Measurements from ENCODE around the gene LRP8. TPM values are rescaled to one million over a fixed set of nuclear protein-coding genes. Genes with fewer than 3 reads are reported as not detected.

LRP8 gene
- total RNA-seq, 1 donor from 2014 or later, result 12.8 TPM

- Mint-ChIP-seq H3K4me1 (ENCODE audit: low read depth, unreplicated experiment) (peaks cover 4% of the 10 kb centered on the region), H3K27me3 (ENCODE audit: low read depth, unreplicated experiment) (peaks cover 2% of the 10 kb centered on the region), H3K27ac (ENCODE audit: unreplicated experiment) (no peak overlapping the region), H3K9me3 (ENCODE audit: unreplicated experiment) (no peaks in the 10 kb centered on the region), H3K36me3 (ENCODE audit: low read depth, unreplicated experiment) (peaks cover 9% of the 10 kb centered on the region), H3K4me3 (ENCODE audit: unreplicated experiment) (no peak overlapping the region)
- H2AFZ ChIP-seq (ENCODE audit: low read depth, low read length), result no peak overlapping the region
- H3K27ac ChIP-seq (ENCODE audit: low read depth, low read length), result no peak overlapping the region
- TF ChIP-seq, protein P1, sequence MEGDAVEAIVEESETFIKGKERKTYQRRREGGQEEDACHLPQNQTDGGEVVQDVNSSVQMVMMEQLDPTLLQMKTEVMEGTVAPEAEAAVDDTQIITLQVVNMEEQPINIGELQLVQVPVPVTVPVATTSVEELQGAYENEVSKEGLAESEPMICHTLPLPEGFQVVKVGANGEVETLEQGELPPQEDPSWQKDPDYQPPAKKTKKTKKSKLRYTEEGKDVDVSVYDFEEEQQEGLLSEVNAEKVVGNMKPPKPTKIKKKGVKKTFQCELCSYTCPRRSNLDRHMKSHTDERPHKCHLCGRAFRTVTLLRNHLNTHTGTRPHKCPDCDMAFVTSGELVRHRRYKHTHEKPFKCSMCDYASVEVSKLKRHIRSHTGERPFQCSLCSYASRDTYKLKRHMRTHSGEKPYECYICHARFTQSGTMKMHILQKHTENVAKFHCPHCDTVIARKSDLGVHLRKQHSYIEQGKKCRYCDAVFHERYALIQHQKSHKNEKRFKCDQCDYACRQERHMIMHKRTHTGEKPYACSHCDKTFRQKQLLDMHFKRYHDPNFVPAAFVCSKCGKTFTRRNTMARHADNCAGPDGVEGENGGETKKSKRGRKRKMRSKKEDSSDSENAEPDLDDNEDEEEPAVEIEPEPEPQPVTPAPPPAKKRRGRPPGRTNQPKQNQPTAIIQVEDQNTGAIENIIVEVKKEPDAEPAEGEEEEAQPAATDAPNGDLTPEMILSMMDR (IDR thresholded peaks at IDR 0.05; ENCODE audit: insufficient read depth, low read depth, low read length), result no peak
- no peak for TF ChIP-seq EZH2 (IDR thresholded peaks at IDR 0.05; ENCODE audit: insufficient read depth, low read length)
- no peaks in the 10 kb centered on the region for H3K27me3 ChIP-seq (ENCODE audit: insufficient read depth, low read length)
- no peak for DNase-seq (ENCODE audit: low read depth)
- no peaks in the 10 kb centered on the region for H3K79me2 ChIP-seq (ENCODE audit: insufficient read depth, low read length)
- no peak overlapping the region for H3K4me2 ChIP-seq (ENCODE audit: low read length)
- H4K20me1 ChIP-seq (ENCODE audit: insufficient read depth, low read length), result peaks cover 77% of the 10 kb centered on the region
- no peaks in the 10 kb centered on the region for H3K9me3 ChIP-seq (ENCODE audit: insufficient read depth, low read depth, low read length)
- no peak overlapping the region for H3K4me3 ChIP-seq (ENCODE audit: insufficient read depth, low read depth, low read length)
- no peaks in the 10 kb centered on the region for H3K36me3 ChIP-seq (ENCODE audit: insufficient read depth, low read length)
- H3K4me1 ChIP-seq (ENCODE audit: insufficient read depth, low read length), result no peaks in the 10 kb centered on the region
- no peak overlapping the region for H3K9ac ChIP-seq (ENCODE audit: low read length)
- no peak for FAIRE-seq
Measured at GRCh38 chr1:53310847-53311681, 16.8 kb downstream of the LRP8 start.

DNA sequence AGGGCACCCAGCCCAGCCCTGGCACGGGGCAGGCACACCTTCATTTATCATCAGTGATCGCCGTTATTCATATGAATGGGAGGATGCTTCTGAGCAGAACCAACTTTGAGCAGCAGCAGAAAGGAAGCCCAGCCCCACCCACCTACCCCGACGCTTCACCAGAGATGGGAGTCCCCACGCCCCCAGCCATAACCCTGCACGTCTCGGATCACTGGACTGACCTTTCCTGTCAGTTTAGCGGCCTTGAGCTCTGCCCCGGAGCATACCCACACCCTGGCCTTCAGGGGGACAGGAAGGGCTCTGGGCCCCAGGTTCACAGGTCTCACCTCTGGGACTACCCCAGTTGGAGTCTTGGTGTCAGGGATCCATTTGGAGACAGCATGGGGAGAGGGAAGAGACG lies 18.1 kb downstream of the LRP8 start:
- peaks cover 5% of the 10 kb centered on the region for H3K4me1 Mint-ChIP-seq (ENCODE audit: low read depth, unreplicated experiment)
- DNase-seq (ENCODE audit: low read depth) (no peak), FAIRE-seq (no peak)
- no peaks in the 10 kb centered on the region for H3K9me3 Mint-ChIP-seq (ENCODE audit: unreplicated experiment)
- no peak overlapping the region for H3K9ac ChIP-seq (ENCODE audit: low read length)
- peaks cover 2% of the 10 kb centered on the region for H3K27me3 Mint-ChIP-seq (ENCODE audit: low read depth, unreplicated experiment)
- no peaks in the 10 kb centered on the region for H3K27me3 ChIP-seq (ENCODE audit: insufficient read depth, low read length)
- TF ChIP-seq, protein P1 (IDR thresholded peaks at IDR 0.05; ENCODE audit: insufficient read depth, low read depth, low read length), result no peak
- no peak for TF ChIP-seq EZH2 (IDR thresholded peaks at IDR 0.05; ENCODE audit: insufficient read depth, low read length)
- no peak overlapping the region for H3K27ac ChIP-seq (ENCODE audit: low read depth, low read length)
- H3K36me3 Mint-ChIP-seq (ENCODE audit: low read depth, unreplicated experiment), result peaks cover 9% of the 10 kb centered on the region
- no peak overlapping the region for H3K4me3 ChIP-seq (ENCODE audit: insufficient read depth, low read depth, low read length)
- no peaks in the 10 kb centered on the region for H3K36me3 ChIP-seq (ENCODE audit: insufficient read depth, low read length)
- H3K4me1 ChIP-seq (ENCODE audit: insufficient read depth, low read length), result no peaks in the 10 kb centered on the region
- H4K20me1 ChIP-seq (ENCODE audit: insufficient read depth, low read length), result peaks cover 70% of the 10 kb centered on the region
- H3K27ac Mint-ChIP-seq (ENCODE audit: unreplicated experiment), result no peak overlapping the region
- no peak overlapping the region for H3K4me3 Mint-ChIP-seq (ENCODE audit: unreplicated experiment)
- no peak overlapping the region for H3K4me2 ChIP-seq (ENCODE audit: low read length)
- no peaks in the 10 kb centered on the region for H3K9me3 ChIP-seq (ENCODE audit: insufficient read depth, low read depth, low read length)
- no peak overlapping the region for H2AFZ ChIP-seq (ENCODE audit: low read depth, low read length)
- H3K79me2 ChIP-seq (ENCODE audit: insufficient read depth, low read length), result no peaks in the 10 kb centered on the region

DNA sequence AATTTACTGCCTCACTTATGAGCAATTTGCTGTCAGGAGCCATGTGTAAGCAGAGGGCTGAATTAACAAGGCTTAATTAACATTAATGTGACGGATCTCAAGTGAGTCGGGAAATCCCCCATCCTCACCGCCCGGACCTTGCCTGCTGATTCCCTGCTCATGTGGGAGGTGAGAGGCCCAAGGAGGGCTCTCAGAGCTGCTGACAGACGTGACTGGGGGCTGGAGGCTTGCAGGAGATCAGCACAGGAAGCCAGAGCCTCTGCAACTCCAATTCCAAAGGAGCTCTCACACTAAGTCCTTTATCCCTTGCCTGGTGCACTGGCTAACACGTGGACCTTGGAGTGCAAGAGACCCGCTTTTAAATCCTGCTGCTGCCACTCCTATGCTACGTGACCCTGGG lies 19.4 kb downstream of the LRP8 start:
- Histone ChIP-seq H3K4me2 (ENCODE audit: low read length) (no peak overlapping the region), H2AFZ (ENCODE audit: low read depth, low read length) (no peak overlapping the region), H4K20me1 (ENCODE audit: insufficient read depth, low read length) (peaks cover 74% of the 10 kb centered on the region), H3K79me2 (ENCODE audit: insufficient read depth, low read length) (no peaks in the 10 kb centered on the region), H3K4me1 (ENCODE audit: insufficient read depth, low read length) (peaks cover 9% of the 10 kb centered on the region), H3K9me3 (ENCODE audit: insufficient read depth, low read depth, low read length) (no peaks in the 10 kb centered on the region), H3K36me3 (ENCODE audit: insufficient read depth, low read length) (no peaks in the 10 kb centered on the region), H3K27ac (ENCODE audit: low read depth, low read length) (no peak overlapping the region), H3K27me3 (ENCODE audit: insufficient read depth, low read length) (no peaks in the 10 kb centered on the region), H3K4me3 (ENCODE audit: insufficient read depth, low read depth, low read length) (no peak overlapping the region), H3K9ac (ENCODE audit: low read length) (no peak overlapping the region)
- no peak for FAIRE-seq
- Mint-ChIP-seq H3K4me1 (ENCODE audit: low read depth, unreplicated experiment) (peaks cover 8% of the 10 kb centered on the region), H3K4me3 (ENCODE audit: unreplicated experiment) (no peak overlapping the region), H3K27me3 (ENCODE audit: low read depth, unreplicated experiment) (peaks cover under 1% of the 10 kb centered on the region), H3K9me3 (ENCODE audit: unreplicated experiment) (no peaks in the 10 kb centered on the region), H3K27ac (ENCODE audit: unreplicated experiment) (peak overlapping the region; percentile 2), H3K36me3 (ENCODE audit: low read depth, unreplicated experiment) (peaks cover 4% of the 10 kb centered on the region)
- TF ChIP-seq, protein P1 (IDR thresholded peaks at IDR 0.05; ENCODE audit: insufficient read depth, low read depth, low read length), result no peak
- TF ChIP-seq EZH2 (IDR thresholded peaks at IDR 0.05; ENCODE audit: insufficient read depth, low read length), result no peak
- DNase-seq (ENCODE audit: low read depth), result no peak

Data from astrocyte (in vitro differentiated cells and primary cell).